NCI-H748 treated with DMSO at 0.1 percent for 48 hours (cell line): ENCODE results near the gene RTRAF.

Source experiments
- DNase-seq: peaks from one replicate; lab custom pipeline; 2025; lab: John Stamatoyannopoulos, UW

Gene RTRAF

GRCh38 chr14:51996148-51996746 lies 6.9 kb downstream of the RTRAF start:
- no peak for DNase-seq

- DNase-seq, result no peak
These were observed 9.0 kb downstream of the RTRAF start for GRCh38 chr14:51998348-51998747.

DNA sequence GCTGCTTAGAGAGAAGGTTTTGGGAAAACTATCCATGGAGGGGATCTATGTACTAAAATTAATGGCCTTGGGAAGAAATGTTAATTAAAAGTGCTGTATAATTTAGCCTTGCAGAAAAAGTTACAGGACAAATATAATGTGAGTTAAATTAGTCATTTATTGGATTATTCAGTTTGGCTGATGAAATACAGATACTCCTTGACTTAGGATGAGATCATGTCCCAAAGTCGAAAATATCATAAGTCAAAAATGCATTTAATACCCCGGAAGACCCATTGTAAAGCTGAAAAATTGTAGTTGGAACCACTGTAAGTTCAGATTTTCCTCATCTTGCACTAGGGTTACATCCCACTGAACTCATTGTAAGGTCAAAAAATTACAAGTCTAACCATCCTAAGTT lies 9.7 kb downstream of the RTRAF start:
- no peak for DNase-seq

- DNase-seq, result no peak
These were observed 10.8 kb downstream of the RTRAF start for GRCh38 chr14:52000019-52000582.

DNA sequence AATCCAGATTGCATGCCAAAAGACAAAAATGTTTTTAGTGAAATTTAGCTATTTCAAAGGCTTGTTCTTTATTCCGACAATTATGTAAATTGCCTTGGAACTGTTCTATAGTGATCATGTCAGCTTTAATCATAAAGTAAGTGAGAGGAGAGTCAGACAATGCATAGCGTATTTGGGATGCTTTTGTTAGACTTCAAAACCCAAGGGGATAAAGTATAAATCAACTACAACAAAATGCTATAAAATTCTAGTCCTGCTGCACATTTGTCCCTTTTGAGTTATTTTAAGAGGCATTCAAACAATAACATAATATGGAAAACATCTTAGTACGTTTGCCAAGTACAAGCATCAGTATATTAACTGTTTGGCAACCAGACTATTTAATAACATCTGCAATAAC lies 11.3 kb downstream of the RTRAF start:
- no peak for DNase-seq

GRCh38 chr14:52002542-52002941 lies 13.2 kb downstream of the RTRAF start:
- DNase-seq, result no peak

GRCh38 chr14:52003324-52003723 lies 14.0 kb downstream of the RTRAF start:
- DNase-seq, result no peak

DNA sequence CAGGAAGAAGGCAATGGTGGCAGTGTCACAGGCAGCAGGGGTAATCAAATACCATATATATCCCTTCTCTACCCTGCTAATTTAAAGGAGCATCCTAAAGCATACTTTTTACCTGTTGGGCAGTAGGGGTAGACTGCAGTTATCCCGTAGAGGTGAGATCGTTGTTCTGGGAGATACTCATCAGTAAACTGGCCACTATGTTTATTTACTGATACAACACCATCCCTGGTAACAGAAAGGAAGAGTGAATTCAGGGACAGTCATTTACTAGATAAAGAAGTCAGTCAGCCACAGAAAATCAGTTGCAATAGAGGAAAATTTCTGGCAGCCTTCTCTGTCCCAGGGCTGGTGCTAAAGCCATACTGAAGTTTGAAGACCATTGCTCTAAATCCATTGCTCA lies 16.3 kb downstream of the RTRAF start:
- DNase-seq, result no peak

DNA sequence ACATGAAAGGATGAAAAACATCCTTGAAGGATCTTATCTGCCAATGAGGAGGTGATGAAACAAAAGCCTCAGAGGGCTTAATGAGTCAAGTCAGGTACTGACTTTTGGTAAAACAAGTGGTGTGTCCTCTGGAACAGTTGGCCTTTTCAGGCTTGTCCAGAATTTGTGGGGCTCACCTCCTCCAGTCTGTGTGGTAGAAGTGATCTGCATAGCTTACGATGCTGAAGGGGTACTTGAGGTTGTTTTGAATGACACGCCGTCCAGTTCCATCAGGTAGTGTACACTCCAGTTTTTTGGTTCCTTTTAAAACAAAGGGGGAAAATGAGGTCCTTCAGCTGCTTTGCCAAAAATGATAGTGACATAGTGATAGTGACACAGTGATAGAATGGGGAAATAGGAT lies 17.0 kb downstream of the RTRAF start:
- DNase-seq, result no peak

DNA sequence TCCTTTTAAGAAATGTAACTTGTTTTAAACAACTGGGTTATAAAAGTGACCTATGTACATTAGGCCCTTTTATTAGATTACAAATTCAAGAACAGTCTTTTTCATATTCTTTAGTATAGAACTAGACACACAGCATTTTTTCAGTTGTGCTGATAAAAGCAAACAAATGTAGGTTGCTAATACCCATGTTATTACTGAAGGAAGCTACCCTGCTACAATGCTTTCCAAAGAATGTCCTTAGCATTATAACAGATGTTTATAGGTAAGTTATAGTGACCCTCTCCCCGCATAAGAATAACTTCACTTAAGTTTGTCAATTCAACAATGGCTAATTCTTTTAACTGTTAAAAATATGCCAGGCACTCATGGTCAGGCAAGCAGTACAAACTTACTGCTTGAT lies 17.9 kb downstream of the RTRAF start:
- no peak for DNase-seq

DNA sequence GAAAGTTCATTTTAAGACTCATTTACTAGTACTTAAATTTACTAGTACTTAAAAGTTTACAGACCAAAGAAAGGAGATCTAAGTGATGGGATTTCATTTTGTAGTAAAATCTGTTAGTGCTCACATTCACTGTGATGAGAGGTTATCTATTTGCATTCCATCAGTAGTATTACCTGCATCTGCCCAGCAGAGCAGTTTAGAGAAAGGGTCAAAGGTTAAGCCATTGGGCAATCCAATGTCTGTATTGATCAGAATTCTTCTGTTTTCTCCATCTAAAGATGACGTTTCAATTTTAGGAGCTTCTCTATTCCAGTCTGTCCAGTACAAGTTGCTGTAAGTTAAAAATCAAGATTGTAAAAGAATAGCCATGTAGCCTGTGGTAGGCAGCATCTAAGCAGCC lies 18.3 kb downstream of the RTRAF start:
- no peak for DNase-seq

DNA sequence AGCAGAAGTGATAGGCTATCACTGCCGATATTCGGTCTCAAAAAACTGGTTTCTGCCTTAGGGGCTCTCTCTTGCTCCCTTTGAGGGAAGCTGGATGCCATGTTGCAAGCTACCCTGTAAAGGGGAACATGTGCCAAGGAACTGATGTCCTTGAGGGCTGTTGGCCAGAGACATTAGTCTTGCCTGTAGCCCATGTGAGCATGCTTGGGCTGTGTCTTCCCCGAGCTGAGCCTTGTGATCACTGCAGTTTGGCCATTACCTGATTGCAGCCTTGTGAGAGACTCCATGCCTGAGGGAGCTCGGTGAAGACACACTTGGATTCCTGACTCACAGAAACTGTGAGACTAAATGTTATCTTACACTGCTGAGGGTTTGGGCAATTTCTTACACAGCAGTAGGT lies 18.8 kb downstream of the RTRAF start:
- DNase-seq, result no peak

DNA sequence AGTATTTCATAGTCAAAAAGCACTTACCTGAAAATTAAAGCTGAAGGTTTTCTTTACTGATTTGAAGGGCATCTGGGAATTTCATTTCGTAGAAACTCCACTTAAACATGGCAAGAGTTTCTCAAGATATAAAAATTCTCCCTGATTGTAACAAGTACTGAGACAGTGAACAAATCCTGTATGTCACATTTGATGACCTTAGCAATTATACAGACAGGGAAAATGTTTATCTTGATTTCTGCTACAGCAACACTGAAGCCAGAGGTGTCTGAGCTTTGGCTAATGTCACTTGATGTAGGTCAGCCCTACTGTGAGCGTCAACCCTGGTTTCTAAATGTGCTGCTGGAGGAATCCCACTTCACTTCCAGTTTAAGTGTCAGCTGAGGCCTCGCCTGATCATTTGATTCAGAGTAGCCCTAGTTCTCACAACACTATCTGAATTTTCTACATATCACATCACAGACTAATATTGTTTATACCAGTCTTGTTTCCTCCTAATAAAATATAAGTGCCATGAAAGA lies 20.9 kb downstream of the RTRAF start:
- DNase-seq, result no peak

DNA sequence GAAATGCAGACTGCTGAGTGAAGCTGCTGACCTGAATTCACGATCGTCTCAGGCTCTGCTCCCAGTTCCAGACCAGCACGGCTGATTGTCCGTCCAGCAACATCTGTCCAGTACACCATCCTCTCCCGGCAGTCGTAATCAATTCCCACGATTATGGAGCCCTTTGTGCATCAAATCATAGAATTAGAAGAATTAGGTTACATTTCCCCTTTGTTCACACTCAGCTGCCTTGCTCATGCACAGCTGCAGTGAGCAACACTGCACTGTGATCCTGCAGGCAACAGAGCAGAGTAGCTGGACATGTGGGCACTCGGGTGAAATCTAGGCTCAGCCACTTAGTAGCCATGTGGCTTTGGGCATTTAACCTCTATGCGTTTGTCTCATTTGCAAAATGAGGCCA lies 22.2 kb downstream of the RTRAF start:
- no peak for DNase-seq

- DNase-seq, result no peak
These were observed 23.3 kb downstream of the RTRAF start for GRCh38 chr14:52012635-52013034.

- DNase-seq, result peak; percentile 16
These were observed 24.7 kb downstream of the RTRAF start for GRCh38 chr14:52013984-52014600.

DNA sequence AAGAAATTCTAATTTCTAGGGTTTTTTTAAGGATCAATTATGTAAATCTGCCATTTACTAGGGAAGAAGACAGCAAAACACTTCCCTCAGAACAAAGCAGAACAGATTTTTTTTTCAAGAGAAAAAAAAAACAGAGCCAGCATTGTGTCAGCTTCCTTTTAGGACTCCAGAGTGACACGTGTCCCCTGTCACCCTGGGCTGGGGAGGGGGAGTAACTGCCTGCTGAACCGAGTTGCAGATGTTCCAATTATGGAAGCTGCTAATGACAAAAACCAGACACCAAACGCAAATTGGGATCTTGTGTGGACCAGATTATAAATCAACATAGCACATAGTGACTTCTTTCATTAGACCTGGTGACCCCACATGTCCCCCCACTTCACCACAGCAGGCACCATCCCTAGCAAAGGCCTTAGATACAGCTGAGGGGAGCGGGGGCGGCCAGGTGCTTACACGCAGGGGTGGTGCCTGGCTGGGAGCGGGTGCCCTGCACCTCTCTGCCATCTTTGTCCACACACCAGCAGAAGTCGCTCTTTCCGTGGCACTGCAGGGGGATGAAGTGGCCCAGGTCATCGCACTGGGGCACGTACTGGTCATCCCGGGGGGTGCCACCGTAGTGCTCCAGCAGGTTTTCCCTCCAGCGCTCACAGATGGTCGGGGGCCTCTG lies 25.4 kb downstream of the RTRAF start:
- DNase-seq, result no peak

DNA sequence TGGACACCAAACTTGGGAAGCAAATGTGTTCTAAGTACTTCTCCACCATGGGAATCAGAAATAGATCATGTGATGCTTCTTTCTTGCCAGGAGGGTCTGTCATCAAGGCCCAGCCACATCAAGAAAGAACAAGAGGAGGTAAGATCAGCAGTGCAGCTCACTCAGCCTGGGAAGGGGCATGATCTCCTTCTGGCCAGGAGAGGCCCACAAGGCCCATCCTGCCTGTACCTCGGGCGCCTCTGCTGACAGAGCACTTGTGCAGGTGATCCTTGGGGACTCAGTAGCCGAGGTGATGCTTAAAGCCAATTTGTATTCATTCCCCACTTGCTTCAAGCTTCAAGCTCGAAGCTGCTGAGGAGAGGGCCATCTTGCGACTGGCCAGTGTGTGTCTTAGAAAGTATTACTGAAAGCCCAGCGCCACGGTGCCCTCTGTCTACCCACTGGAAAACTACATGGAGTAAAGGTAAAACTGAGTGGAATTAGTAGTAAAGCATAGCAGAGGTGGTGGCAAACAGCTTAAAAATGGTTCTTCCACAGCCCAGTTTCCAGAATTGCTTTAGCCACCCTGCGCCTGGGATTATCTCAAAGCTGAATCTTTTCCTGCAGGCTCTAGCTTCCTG lies 26.2 kb downstream of the RTRAF start:
- DNase-seq, result peak; percentile 10

GRCh38 chr14:52018252-52018651 lies 28.9 kb downstream of the RTRAF start:
- DNase-seq, result no peak

- no peak for DNase-seq
These were observed 29.6 kb downstream of the RTRAF start for GRCh38 chr14:52018970-52019369.

- DNase-seq, result no peak
These were observed 30.9 kb downstream of the RTRAF start for GRCh38 chr14:52020161-52020714.
